GM19395 (cell line): Measurements from ENCODE around the gene CLDN16.
A peak's percentile ranks its signal among the peaks of the same experiment; 100 is the strongest.

Source experiments
- ATAC-seq: cut with Tn5 transposase; IDR thresholded peaks from one replicate; pipeline ENCODE4 v1.9.1; 2021; ENCODE audit warnings: mild to moderate bottlenecking, moderate library complexity; ENCODE audit not compliant: unreplicated experiment

CLDN16 gene

DNA sequence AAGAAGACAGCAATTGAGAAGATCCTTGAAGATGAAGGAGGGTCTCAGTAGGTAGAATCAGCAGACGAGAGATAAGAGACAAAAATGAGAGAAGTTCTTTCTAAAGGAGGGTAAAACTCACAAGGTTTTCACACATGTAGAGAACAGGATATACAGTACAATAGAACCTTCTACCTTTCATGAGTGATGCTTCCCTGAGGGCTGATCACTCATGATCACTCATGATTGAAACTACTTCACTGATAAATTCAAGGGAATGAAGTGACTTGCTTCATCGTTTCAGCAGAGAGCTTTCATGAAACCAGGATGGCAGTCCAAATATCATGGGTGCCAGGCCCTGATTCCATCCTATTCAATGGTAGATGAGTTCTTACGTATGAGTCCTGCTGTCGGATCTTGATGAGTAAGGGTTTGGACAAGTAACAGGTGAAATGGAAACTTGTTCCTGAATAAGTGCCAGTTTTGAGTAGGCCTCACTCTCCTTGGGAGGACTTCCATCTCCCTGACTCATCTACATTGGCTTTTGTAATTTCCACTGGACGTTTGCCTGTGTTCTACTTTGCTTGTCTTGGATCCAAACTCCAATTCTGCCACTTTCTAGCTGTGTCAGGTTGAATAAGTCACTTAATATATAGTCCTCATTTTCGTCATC is 9.6 kb upstream of the CLDN16 start:
- ATAC-seq, result no peak

DNA sequence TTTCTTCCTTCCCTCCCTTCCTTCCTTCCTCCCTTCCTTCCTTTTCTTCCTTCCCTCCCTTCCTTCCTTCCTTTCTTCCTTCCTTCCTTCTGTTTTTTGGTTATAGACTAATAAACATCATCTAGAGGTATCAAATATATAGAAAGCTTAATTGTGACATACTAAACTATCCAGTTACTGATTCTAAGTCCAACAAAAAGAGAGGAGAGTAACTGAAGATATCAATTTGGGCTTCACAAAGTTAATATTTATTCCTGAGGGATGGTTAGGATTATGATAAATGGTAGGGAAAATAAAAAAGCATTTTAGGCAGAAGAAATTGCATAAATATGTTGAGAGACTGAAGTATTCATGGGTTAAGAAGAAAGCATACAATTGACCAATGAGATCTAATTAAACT is 7.8 kb upstream of the CLDN16 start:
- no peak for ATAC-seq

DNA sequence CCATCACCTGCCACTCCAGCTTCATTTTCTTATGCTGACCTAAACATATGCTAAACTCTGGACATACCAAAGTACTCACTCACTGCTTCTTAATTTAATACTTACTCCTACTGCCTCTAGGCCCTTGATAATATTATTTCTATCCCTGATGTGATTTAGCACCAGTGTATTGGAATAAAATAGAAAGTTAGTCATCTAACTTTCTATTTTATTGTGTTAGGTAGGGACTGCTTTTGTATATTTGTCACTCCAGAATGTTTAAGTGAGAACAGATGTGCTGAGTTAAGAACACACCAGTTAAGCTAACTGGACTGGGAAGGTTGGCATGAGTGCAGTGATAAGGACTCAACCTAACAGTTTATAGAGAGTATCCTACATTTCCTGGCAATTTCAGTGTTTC is 6.5 kb upstream of the CLDN16 start:
- no peak for ATAC-seq

DNA sequence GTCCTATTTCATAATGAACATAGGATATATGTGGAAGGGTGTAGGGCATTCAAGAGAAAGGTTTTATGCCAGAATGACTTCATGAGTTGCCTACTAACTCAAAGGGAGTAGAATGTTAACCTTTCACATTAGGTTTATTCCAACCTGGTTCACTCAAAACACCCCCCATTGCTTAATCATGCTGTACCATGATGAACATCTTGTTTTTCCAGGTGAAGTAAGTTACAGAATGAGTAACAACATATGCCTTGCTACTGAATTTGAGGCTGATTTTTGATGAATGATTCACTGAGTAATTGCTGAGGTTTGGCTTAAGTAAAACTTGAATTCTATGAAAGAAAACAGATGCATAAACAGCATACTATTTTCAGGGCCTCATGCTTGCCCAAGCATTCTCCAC is 5.9 kb upstream of the CLDN16 start:
- ATAC-seq, result no peak

DNA sequence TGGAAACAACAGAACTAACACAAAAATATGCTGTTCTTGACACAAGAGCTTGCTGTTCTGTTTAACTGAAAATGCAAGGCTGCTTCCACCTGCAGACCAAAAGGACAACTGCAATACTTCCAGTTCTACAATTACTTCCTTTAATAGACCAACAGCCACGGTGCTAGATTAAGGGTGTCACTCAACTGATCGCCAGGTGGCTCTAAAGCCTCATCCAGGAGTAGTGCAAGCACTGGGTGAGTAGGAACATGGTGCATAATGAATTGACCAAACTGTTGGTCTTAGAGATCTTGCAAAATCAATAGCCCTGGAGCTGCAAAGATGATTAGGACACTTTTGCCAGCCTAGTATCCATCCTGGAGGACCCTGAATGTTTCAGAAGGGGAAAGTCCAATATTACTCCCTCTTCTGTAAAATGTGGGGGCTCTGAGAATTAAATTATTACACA is 3.6 kb upstream of the CLDN16 start:
- ATAC-seq, result peak; percentile 91

DNA sequence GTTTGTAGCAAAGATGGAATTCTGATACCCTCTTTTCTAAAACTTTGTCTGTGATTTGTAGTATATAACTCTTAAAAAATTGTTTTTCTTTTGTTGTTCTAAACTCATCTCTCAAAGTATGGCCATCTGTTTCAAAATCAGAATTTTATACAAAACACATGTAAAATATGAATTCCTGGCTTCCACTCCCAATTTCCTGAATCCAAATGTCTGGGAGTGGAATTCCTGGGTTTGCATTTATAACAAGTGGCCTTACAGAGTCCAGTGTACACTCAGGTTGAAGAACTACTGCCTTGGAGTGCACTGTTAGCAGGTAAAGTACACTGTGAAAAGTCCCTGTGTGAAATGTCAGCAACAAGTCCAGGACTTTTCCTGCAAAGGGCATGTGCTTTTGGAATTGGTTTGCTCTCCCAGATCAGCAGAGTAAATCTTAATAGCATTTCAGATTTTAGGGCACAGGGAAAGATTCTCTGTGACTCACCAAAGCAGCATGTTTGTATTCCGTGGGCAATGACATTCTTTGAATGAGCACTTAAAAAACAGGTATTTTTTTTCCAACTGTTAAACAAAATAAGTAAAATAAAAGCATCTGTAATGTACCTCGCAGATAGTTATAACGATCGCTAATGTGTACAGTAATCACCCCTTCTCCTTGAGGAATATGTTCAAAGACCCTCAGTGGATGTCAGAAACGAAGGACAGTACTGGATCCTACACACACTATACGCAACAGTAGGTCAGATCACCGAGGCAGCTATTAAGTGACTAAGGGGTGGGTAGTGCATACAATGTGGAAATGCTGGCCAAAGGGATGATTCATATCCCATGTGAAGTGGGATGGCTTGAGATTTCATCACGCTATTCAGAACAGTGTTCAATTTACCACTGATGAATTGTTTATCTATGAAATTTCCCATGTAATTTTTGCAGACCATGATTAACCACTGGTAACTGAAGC is 2.0 kb upstream of the CLDN16 start:
- ATAC-seq, result no peak

DNA sequence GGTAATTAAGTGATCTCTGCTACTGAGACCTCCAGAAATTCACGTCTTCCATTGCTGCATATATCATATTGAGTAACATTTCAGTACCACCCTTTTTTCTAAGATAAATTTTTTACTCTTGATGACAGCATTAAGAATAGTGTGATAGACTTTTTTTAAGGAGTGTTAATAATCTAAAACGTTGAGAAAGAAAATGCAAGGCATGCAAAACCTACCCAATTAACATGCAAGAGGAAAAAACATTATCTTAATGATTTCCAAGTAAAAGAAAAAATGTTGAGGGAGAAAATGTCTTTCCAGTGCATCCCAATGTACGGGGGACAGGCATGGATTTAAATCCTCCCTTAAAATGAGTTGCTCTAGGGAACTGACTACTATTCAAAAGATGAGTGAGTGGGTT is 740 bp downstream of the CLDN16 start:
- no peak for ATAC-seq

DNA sequence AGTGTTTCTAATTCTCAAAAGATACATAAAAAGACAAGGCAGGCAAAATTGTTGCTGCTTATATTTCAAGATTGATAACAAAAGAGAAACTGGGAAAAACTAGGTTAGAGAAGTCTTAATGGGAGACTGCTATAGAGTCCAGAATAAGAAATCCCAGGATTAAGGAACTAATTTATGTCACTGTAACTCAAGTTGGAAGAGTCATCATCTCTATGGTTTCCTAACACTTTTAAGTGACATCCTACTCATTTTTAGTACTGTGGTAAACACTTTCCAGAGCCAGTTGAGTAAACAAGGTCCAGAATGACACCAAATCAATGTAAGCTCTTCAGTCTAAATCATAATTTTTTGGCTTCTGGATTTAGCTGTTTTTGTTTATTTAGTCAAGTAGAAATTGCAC is 8.0 kb downstream of the CLDN16 start:
- ATAC-seq, result no peak

DNA sequence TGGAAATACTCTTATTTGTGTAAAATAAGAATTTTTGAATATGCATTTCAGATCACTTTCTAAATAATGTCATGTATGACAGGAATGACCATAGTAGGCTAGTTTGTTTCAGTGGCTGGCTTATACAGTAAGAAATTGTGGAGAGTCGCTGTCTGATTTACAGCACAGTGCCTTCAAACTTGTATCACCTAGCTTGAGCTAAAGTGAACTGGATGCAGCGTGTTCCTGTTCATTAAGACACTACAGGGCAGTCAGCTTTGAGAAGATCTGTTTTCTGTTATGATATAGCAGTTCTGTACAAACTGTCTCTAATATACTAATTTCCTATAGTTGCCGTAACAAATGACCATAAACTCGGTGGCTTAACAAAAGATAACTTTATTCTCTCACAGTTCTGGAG is 9.9 kb downstream of the CLDN16 start:
- ATAC-seq, result no peak

DNA sequence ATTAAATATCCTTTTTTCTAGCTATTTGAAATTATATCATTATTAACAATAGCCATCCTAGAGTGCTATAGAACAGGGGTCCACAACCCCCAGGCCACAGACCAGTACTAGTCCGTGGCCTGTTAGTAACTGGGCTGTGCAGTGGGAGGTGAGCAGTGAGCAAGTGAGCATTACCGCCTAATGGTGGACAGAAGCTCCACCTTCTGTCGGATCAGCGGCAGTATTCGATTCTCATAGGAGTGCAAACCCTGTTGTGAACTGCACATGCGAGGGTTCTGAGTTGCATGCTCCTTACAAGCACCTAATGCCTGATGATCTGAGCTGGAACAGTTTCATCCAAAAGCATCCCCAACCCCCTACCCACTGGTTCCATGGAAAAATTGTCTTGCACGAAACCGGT is 11.7 kb downstream of the CLDN16 start:
- ATAC-seq, result no peak

DNA sequence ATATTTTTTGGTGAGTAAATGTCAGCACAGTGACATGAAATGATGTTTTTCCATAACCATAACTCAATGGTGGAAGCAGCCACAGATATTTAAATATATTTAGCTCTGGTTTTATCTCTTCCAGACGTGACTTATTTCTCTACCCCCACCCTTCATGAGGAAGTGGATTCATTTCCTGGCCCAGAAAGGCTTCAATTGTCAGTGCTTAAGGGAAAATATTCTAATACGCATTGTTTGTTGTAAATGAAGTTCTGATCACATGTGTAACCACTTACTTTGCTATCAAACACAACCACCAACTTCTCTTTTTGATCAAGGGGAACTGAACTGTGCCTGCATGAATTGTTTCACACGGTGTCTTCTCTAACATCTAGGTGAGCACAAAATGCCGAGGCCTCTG is 14.0 kb downstream of the CLDN16 start:
- no peak for ATAC-seq

DNA sequence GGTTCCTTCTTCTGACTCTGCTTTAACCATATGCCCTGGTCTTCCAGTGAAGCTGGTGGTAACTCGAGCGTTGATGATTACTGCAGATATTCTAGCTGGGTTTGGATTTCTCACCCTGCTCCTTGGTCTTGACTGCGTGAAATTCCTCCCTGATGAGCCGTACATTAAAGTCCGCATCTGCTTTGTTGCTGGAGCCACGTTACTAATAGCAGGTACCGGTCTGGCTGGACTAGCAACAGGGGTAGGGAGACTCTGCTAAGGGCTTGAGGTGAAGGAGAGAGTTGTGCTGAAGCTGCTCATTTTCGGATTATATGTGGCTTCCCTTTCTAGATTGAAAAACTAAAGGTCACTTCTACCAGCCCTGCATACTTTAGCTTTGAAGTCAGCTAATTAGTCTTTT is 16.8 kb downstream of the CLDN16 start:
- no peak for ATAC-seq

DNA sequence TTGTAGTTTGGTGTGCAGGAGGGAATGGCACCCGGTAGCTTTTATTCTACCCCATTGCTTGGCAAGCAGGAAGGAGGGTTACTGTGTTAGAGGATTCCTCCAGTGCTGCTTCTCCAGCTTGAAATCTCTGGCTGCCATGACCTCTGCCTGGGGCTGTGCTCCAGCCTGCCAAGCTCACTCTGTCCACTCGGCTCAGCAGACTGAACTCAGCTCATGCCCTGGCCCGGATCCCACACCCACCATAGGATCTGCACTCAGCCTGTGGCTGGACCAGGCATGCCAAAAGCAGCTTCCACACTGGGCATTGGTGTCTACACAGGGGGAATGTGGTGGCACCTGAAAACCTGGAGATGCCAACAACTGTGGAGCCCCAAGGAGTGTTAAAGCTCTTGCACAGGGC is 26.3 kb downstream of the CLDN16 start:
- no peak for ATAC-seq

DNA sequence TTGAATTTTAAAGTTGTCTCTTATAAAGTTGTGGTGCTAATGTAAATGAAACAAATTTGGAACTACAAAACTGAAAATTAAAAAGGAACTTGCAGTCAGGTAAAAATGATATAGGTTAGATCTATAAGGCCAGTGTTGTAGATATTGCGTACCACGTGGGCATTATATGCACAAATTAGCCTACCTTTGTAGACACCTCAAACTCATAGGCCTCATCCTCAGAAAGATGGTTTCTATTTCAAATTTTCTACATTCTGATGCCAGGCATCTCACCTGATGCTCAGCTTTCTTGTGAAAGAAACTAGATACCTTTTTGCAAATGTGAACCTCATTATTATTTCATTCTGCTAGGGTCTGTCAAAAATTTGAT is 36.1 kb downstream of the CLDN16 start:
- no peak for ATAC-seq

DNA sequence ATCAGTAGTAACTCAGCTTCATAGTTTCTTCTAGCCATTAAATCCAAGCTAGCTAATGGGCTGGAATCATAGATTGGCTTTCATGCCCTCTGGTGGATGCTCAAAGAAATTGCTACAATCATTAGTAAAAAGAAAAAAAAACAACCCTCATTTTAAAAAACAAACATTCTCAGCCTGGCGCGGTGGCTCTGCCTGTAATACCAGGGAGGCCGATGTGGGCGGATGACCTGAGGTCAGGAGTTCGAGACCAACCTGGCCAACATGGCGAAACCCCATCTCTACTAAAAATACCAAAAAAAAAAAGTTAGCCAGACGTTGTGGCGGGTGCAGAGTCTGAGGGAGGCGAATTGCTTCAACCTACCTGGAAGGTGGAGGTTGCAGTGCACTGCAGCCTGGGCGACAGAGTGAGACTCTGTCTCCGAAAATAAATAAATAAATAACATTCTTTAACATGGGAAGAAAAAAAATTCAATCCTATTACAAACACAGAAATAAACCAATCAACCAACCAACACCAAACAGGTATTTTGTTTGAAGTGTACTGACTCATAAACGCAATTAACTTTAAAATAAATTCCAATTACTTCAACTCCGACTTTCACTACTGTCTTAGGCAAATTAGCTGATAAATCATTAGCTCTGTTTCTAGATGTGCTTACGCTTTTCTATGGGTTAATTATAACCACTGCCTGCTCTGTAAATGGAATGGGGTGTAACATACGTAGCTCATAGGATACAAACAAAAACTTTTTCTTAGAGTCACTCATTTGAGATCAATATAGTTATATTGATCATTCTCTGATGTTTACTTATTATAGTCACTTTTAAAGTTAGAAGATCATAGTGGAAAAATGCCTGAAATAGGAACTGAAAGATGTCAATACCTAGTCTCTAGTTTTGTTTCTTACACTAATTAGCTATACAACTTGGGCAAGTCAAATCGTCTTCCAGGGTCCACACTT is 36.8 kb downstream of the CLDN16 start:
- peak; percentile 71 for ATAC-seq

DNA sequence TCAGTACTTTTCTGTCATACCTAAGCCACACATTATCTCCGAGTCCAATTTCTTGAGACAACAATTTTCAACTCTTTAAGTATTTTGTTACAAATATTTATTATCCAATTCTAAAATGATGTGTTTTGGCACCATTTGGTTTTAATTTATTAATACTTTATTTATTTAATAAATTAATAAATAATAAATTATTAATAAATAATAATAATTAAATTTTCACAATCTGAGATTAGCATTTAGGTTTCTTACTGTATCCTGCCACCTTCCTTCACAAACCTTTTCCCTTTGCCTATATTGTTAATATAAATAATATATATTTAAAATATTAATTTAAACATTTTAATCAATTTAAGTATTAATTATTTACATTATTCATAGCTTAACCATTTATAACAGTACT is 37.9 kb downstream of the CLDN16 start:
- no peak for ATAC-seq

DNA sequence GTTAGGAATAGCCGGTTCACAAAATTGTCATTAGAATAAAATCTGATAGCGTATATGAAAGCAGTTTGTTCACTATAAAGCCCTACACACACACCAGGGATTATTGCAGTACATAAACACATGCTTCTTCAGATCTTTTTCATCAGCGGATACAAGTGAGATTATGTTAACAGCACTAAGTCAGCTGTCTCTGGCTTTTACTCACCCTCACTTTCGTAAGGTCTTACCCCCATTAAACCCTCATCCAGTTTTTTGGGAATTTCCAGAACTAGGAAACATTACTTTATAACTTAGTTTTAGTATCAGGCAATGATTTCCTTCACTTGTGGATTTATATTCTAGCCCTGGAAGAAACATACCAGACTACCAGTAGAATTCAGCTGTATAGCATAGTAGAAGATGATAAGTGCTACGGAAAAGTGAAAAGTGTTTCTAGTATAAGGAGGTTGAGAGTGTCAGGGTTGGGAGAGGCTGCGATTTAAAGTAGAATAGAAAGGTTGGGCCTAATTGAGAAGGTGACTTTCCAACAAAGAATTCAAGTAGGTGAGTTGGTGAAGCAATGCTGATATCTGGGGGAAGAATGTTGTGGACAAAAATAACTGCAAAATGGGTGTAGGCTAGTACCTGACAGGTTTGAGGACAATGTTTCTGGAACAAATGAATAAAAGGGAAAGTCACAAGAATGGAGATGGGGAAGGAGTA is 39.0 kb downstream of the CLDN16 start:
- ATAC-seq, result no peak

DNA sequence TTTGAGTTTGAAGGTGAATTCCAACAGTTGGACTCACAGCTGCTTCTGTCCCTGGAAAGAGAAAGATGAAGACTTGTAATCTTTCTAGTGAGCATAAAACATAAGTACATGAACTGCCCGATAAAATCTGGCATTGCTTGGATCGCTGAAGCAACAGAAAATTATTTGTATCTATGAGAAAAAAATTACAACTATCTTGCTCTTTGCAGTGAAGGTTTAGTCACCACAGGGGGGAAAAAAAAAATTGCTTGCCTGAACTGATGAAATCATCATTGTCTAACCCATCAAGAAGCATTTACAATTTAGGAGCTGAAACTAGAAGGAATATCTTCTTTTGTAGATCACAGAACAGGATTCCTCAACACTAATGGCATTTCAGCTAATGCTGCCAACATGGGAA is 41.7 kb downstream of the CLDN16 start:
- ATAC-seq, result no peak

DNA sequence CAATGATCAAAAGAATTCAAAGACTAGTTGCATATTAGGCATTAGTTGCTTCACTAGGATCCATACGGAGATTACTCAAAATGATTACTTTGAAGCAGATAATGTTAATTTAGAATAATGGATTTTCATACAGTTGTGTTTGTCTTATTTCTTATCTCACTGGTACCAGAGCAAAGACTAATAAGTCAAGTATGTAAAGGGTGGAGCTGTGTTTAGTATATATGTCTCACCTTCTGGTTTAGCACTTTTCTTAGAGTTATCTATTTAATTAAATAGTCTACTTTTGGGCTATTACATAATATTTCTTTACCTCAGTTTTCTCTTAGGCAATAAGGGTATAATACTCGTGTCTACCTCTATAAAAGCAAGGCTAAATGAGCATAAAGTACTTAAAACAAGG is 42.9 kb downstream of the CLDN16 start:
- ATAC-seq, result no peak

DNA sequence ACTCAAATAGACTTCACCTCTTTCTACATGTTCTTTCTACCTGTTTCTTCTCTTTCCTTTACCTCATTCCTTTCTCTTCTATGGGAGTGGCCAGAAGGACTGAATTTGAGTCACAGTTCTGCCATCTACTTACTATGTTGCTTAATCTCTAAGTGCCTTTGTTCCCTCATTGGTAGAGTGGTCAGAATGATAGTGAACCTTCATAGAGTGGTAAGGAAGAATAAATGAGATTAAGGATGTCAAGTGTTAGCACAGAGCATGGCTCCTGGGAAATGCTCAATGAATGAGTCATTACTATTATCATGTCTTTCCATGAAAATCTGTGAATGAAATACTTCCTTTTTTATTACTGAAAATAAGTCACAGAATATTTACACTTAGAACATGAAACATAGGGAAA is 44.3 kb downstream of the CLDN16 start:
- ATAC-seq, result no peak

DNA sequence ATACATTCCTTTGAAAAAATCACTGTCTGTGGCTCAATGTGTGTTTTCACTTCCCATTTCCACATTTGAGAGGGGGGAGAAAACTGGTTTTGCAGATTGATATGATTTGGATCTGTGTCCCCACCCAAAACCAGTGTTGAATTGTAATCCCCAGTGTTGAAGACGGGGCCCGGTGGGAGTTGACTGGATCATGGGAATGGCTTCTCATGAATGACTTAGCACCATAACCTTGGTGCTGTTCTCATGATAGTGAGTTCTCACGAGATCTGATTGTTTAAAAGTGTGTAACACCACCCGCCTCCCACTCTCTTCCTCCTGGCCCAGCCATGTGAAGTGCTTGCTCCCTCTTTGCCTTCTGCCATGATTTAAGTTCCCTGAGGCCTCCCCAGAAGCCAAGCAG is 45.7 kb downstream of the CLDN16 start:
- ATAC-seq, result no peak
